Activated CD4-positive, CD25-positive, alpha-beta regulatory T cell treated with anti-CD3 and anti-CD28 coated beads, Interleukin-2, amount 50 U/mL, for 72 hours (primary cell): ENCODE data around the gene GCAT.

Source experiments
- DNase-seq: peaks from one replicate; pipeline ENCODE4 v3.0.0; 2021

GCAT gene

DNA sequence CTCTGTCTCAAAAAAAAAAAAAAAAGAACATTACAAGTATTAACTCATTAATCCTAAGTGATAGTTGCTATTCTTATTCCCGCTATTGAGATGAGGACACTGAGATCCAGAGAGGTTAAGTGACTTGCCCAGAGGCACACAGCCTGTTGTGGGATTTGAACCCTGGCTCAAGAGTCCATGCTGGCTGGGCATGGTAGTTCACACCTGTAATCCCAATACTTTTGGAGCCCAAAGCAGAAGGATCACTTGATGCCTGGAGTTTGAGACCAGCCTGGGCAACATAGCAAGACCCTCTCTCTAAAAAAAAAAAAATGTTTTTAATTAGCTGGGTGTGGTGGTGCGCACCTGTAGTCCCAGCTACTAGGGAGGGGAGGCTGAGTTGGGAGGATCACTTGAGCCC, 4.1 kb downstream of the GCAT start:
- no peak for DNase-seq

DNA sequence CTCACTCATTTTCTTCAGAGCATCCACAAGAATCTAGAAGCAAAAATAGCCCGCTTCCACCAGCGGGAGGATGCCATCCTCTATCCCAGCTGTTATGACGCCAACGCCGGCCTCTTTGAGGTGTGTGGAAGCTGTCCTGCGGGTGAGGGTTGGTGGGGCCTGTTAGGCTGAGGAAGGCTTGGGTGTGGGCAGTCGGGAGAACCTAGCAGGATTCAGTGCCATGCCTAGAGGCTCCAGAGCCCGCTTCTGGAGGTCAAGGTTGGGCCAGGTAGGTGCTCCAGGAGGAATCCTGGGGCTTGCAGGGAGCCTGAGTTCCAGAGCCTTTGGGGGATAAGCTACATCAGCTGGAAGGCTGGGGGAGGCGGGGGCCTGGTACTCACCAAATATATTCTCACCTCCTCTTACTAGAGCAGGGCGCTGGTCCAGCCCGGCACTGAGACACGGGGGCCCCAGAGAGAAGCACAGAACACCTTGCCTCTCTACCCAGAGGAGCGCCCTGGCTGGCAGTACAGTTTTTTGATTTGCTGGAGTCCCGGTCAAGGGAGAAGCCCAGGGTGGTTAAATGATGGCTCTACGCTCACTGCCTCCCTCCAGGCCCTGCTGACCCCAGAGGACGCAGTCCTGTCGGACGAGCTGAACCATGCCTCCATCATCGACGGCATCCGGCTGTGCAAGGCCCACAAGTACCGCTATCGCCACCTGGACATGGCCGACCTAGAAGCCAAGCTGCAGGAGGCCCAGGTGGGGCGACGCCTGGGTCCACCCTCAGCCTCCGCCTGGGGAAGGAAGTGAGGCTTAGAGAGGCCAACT, 5.3 kb downstream of the GCAT start:
- DNase-seq = no peak

DNA sequence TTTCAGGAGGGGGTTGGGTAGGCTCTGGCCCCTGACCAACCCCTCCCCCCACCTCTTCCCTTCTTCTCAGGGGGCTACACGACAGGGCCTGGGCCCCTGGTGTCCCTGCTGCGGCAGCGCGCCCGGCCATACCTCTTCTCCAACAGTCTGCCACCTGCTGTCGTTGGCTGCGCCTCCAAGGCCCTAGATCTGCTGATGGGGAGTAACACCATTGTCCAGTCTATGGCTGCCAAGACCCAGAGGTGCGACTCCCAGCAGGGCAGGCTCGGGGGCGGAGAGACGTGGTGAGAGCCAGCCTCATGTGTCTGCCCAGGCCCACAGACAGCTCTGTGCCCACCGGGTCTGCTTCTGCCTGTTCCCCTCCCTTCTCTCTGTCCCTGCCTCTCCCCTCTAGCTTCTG, 7.9 kb downstream of the GCAT start:
- no peak for DNase-seq

DNA sequence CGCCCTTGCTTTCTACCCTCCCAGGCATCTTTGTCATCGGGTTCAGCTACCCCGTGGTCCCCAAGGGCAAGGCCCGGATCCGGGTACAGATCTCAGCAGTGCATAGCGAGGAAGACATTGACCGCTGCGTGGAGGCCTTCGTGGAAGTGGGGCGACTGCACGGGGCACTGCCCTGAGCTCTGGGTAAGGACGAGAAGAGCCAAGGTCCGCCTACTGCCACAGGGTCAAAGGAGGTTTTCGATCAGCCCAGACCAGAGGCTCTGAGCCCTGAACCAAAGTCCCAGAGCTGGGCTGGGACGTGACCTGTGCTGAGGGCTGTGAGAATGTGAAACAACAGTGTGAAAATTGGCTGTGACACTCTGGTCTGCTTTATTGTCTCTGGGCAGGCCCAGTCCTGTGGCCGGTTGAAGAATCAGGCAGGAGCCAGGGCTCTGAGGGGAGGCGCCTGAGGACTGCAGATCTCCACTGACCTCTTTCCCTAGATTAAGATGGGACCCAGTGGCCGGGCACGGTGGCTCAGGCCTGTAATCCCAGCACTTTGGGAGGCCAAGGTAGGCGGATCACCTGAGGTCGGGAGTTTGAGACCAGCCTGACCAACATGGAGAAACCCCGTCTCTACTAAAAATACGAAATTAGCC, 8.9 kb downstream of the GCAT start:
- no peak for DNase-seq

DNA sequence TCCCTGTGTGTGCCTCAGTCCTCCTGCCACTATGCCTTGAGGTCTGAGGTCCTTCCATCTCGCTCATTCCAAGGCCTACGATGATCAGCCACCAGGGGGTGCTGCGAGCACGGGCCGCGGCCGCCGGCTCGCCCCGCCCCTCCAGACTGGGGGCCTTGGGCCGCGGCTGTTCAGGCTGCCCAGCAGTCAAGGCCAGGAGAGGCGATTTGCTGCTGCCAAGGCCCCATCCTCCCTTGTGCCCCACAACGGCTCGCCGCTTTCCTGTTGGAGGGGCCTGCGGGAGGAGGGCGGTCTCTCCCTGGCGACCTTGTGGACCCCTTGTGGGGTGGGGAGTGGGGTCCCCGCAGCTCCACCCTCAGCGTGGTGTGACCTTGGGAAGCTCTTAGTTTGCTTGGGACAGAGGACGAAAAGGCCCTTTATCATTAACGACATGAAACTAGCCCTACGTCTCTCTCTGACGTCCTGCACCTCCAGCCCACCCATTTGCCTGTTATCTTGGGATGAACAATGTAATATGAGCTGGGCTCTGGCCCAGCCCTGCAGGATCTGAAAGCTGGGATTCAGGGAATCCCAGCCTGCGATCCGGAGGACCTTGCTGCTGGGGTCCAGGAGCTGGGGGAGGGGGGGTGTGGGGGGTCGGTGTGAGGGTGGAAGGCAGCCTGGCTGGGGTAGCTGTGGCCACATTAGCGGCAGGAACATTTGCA, 10.1 kb downstream of the GCAT start:
- peak; percentile 92 for DNase-seq

DNA sequence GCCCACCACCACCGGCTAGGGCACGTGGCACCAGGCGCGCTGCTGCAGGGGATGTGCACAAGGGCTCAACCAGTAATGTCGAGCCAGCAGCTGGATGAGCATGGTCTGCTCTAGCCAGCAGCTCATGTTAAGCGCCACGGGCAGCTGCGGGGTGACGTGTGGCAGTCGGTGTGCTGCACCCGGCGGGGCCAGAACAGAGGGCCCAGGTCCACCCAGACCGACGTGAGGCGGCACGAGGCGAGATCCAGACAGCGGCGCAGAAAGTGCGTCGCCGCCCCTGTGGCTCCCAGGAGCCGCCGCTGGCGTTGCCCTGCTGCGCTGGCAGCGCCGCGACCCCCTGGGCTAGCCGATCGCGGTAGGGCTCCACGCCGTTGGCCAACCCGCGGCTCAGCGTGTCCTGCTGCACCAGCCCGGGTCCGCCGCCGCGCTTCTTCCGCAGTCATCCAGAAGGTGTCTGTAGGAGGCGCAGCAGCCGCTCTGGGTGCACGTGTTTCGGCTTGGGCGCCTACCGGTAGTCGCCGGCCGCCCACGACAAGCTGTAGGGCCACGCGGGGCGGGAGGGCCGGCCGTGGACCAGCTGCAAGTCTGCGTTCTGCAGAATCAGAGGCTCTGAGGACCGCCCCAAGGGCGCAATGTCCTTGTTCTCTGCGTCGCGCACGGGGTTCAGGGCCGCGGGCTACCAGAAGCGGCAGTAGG, 10.8 kb downstream of the GCAT start:
- peak; percentile 63 for DNase-seq

DNA sequence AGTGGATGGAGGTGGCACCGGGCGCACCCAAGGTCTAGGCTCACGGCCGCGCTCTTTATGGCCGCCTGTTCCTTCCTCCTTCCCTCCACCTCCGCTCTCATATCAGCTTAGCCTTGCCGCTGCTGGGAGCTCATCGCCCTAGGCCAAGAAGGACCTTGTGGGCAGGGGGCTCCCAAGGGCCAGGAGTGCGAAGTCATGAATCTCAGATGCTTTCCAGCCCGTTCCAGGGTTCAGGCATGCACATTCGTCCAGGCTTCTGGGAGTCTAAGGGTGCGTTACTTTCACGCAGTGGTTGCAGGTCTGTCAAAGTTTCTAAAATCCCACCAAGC, 11.3 kb downstream of the GCAT start:
- no peak for DNase-seq

DNA sequence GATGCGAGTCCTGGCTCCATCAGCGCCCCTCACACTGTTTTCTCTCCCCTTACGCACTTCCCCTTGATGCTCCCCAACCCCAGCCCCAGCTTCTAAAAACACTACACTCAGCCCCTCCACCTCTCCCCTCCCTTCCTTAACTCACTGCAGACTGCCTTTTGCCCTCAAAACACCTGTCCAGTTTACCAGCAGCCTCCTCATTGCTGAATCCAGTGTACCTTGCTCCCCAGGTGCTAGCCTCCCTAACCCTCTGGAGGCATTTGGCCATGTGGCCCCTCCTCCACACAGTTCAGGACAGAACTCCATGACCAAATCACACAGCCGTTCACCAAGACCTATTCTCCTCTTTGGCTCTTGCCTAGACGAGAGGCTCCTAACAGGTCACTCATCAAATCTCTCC, 12.6 kb downstream of the GCAT start:
- no peak for DNase-seq

DNA sequence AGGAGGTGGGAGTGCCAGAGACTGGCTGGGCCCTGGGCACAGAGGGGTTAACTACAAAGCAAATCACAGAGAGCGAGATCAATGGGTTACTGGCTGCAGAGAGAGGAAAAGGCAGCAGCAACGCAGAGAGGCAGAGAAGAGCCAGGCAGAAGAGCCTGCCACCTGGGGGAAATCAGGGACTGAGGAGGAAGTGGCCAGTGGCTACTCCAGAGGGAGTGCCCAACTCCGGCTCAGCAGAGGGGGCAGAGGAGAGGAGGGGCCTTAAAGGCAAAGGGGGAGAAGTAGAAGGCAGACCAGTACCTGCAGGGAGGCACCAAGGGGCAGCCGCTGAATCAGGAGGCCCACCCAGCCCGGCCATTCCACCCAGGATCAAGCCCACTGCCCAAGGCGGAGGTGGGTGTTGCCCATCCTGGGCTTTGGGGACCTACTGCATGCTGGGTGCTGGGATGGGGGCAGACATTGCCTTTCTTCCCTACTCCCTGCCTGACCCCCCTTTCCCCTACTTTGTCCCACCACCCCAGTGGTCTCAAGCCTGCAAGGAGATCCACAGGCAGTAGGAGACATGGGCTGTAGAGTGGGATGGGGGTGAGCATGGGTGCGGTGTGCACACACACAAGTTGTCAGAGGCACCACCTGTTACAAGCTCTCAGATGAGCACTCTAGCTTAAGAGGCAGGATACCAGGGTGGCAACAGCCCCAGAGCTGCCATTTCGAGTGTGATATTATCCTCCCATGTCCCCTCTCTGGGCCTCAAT, 14.5 kb downstream of the GCAT start:
- no peak for DNase-seq

DNA sequence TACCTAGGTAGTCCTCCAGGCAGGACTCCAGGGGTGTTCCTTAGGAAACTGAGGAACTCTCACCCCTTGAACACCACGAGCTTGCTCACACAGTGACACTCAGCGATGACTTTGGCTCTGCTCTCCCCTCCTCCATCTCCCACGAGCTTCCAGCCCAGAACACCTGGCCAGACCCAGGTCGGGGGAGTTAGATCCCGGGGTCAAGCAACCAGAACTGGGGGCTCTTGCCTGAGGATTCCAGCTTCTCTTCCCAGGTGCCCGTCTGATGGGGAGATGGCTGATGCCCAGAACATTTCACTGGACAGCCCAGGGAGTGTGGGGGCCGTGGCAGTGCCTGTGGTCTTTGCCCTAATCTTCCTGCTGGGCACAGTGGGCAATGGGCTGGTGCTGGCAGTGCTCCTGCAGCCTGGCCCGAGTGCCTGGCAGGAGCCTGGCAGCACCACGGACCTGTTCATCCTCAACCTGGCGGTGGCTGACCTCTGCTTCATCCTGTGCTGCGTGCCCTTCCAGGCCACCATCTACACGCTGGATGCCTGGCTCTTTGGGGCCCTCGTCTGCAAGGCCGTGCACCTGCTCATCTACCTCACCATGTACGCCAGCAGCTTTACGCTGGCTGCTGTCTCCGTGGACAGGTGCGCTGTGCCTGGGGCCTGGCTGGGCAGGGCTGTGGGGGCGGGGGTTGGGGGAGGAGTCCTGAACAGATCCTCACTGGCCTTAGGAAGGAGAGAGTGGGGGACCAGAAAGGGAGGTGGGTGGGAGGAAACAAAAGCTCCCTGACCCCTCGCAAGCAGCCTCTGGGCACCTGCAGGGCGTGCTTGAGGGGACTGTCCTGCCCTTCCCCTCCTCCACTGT, 15.6 kb downstream of the GCAT start, which contains the start of gene GALR3:
Gene GALR3, plus strand, starts transcription at position 249 of the 852 bp plus-strand sequence. Its CDS starts 25 bp downstream, at position 274.
- DNase-seq = no peak

DNA sequence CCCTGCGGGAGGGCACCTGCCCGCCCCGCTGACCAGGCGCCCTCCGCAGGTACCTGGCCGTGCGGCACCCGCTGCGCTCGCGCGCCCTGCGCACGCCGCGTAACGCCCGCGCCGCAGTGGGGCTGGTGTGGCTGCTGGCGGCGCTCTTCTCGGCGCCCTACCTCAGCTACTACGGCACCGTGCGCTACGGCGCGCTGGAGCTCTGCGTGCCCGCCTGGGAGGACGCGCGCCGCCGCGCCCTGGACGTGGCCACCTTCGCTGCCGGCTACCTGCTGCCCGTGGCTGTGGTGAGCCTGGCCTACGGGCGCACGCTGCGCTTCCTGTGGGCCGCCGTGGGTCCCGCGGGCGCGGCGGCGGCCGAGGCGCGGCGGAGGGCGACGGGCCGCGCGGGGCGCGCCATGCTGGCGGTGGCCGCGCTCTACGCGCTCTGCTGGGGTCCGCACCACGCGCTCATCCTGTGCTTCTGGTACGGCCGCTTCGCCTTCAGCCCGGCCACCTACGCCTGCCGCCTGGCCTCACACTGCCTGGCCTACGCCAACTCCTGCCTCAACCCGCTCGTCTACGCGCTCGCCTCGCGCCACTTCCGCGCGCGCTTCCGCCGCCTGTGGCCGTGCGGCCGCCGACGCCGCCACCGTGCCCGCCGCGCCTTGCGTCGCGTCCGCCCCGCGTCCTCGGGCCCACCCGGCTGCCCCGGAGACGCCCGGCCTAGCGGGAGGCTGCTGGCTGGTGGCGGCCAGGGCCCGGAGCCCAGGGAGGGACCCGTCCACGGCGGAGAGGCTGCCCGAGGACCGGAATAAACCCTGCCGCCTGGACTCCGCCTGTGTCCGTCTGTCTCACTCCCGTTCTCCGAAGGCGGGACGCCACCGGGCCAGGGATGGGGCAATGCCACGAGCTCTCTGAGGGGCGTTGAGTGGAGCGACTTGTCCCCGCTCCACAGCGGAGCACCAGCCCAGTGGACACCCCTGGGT, 17.2 kb downstream of the GCAT start:
- DNase-seq = no peak

DNA sequence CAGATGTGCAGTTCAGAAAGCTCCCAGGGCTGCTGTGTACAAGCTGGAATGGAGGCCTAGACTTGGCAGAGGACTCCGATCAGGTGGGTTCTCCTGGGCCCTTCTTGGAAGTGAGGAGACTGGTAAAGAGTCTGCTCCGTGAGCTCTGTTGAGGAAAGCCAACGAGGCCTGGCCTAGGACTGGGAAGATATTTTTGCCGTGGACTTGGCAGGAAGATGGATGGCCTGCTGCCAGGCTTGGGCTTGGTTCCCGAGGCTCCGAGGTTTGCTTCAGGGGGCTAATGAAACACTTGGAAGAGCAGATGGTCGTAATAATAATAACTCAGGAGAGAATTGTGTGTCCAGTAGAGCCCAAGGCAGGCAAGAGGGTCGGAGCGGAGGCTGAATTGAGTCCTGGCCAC, 19.3 kb downstream of the GCAT start:
- DNase-seq = no peak

DNA sequence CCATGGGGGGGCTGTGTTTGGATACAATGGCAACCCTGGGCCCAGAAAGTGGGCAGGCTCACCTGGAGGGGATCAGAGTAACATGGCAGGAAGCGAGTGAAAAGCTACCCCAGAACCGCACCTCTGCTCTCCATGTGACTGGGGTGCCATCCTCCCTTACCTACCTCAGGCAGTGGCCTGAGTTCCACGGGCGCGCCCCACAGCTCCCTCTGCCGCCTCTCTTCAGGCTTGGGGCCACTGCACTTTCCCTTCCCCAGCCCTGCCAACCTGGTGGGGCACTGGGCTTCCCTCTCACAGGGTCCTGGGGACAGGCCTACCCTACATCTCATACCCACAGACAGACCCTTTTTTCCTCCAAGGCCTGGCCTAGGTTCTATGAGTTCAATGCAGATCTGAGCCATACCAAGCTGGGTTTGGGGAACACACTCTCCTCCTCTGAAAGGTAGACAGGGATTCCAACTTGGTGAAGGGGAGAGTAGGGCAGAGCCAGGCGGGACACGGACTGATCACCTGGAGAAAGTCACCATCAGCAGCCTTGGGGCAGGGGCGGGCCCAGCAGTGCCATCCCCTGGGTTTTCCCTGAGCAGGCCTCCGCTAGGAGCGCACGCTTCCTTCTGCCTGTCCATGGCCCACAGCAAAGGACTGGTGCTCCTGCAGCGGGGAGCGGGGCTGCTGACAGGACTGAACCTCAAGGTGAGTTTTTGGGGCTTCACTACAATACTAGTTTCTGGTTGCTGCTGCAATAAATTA, 22.5 kb downstream of the GCAT start:
- no peak for DNase-seq

DNA sequence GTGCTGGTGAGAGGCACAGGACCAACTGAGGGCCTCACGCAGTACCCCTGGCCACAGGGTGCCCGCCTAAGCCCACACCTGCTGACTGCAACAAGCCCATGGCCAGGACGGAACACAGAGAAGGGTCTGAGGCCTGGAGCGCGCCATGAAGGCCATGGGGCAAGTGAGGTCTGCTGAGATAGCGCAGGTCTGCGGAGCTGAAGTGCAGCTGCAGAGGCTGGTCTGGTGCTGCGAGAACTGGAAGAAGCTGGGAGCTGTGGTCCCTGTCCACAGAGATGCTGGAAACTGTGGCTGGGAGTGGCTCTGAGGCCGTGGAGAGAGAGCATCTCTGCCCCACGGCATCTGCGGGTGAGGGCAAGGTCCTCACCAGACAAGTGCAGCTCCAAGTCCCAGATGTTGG, 23.7 kb downstream of the GCAT start:
- DNase-seq = no peak

DNA sequence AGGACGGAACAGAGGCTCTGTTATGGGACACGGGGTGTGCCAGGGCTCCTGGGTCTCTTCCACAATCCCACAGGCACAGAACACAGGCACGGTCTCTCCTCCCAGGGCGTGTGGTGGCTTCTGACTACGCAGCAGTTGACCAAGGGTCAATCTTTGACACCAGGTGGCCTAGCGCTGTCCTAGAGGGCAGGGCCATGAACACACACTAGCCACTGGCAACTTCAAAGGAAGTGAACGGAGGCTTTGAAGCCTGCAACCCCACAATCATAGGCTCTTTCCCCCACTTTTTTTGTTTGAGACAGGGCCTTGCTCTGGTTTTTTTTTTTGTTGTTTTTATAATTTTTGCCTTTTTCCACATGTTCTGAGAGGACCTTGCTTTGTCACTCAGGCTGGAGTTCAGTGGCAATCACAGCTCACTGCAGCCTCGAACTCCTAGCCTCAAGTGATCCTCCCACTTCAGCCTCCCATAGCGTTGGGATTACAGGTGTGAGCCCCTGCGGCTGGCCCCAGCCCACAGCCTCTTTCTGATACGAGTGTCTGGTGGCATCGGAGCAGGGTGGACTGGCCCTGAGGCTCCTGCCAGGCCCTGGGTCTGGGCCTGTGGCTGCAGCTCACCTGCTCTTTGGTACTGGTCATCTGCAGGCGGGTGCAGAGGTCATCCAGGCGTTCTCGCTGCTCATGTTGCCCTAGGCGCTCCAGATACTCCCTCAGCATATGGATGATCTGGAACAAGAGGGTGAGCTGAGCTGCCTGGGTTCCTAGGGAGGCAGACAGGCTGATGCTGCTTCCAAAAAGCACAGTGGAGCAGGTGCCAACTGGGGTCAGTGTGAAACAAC, 24.5 kb downstream of the GCAT start:
- no peak for DNase-seq

DNA sequence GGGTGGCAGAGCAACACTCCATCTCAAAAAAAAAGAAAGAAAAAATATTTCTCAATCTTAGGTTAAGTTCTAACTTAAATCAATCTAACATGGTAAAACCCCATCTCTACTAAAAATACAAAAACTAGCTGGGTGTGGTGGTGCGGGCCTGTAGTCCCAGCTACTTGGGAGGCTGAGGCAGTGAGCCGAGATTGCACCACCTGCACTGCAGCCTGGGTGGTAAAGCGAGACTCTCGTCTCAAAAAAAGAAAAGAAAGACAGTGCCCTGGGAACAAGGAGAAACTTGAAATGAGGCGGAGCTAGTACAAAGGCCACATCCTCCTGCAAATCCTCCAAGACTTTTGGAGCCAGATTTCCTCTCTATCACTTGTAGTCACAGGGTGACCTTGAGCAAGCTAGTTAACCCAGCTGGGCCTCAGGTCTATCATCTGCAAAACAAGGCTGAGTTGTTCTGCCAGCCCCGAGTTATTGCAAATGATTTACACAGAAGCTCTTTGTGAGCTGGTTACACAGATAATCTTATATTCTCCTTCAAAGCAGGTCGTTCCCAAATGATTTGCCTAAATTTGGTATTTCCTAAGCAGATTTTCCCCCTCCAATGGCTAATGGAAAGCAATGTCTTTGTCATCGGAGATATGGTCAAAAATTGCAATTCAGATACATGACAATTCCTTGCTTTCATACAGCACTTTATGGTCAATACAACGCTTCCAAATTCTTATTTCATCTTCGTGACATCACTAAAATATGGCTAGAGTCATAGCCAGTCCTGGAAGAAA, 34.5 kb downstream of the GCAT start:
- no peak for DNase-seq

DNA sequence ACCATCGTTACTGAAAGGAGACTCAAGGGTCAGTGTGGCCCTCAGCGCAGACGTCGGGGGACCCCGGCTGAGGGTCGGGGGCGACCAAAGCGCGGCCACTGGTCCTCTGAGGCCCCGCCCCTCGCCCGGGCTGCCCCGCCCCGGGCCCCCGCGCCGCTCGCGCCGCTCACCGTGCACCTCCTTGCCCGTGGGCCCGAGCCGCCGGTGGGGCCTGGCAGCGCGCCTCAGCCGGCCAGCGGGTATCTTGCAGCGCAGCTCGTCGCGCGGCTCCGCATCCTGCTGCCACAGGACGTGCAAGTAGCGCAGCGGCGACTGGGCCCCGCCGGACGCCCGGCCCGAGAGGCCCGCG, 36.0 kb downstream of the GCAT start:
- DNase-seq = no peak

DNA sequence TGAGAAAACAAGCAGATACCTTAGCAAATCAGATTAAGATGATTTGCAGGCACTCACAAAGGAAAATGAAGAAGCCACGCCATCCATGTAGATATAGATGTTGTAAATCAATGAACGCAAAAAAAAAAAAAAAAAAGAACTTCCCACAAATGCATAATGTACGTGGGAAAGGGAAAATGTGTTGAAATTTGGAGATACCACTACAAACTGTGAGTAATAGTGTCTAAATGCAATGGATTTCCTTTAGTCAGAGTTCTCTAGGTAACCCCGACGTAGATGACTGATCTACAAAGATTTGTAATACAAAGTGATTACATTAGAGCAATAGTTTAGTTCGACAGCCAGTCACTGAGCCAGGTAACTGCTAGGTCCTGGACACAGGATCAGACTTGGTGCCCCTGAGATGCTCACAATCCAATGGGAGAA, 37.2 kb downstream of the GCAT start:
- no peak for DNase-seq
